Muscle of back (tissue), 11 donors: ENCODE data around the gene DHDH. TPM values are rescaled to one million over a fixed set of nuclear protein-coding genes. Genes with fewer than 3 reads are reported as not detected.

ENCODE experiments used
- DNase-seq, 3 donors: peaks; one replicate each; pipeline versions ENCODE4 v3.0.0 to v3.0.0-alpha.2; 2013
- polyA plus RNA-seq, 10 donors: library from polyadenylated mRNA; unstranded; fragments of 120-200 nt; gene quantifications; one replicate each; pipeline ENCODE4 v1.2.1, GENCODE V29; 2013; ENCODE audit not compliant: insufficient read length in 10 of 10

The DHDH gene
- polyA plus RNA-seq, 10 donors = 0.15 to 0.80 (median 0.39) TPM; not detected in 1

GRCh38 chr19:48965806-48966540 lies 32.5 kb downstream of the DHDH start:
- peak; percentile 80 to 96 (median 89) for DNase-seq

GRCh38 chr19:48966541-48967345 lies 33.2 kb downstream of the DHDH start:
- no peak for DNase-seq

- DNase-seq = peak in 1 of 3 donors; percentile 68
These were observed 34.1 kb downstream of the DHDH start for GRCh38 chr19:48967346-48968178.

- DNase-seq = no peak
These were observed 34.7 kb downstream of the DHDH start for GRCh38 chr19:48968179-48968661.

GRCh38 chr19:48968813-48969218 lies 35.3 kb downstream of the DHDH start:
- DNase-seq = no peak

- DNase-seq = no peak
These were observed 36.0 kb downstream of the DHDH start for GRCh38 chr19:48969276-48970138.

GRCh38 chr19:48970139-48970766 lies 36.8 kb downstream of the DHDH start:
- no peak for DNase-seq

GRCh38 chr19:48970923-48971395 lies 37.5 kb downstream of the DHDH start:
- DNase-seq = peak; percentile 71 to 91 (median 87)

- DNase-seq = peak in 1 of 3 donors; percentile 66
These were observed 42.7 kb downstream of the DHDH start for GRCh38 chr19:48975947-48976847.

- DNase-seq = no peak
These were observed 43.6 kb downstream of the DHDH start for GRCh38 chr19:48977061-48977460.

GRCh38 chr19:48982280-48982679 lies 48.8 kb downstream of the DHDH start:
- DNase-seq = no peak

GRCh38 chr19:48985711-48986110 lies 52.2 kb downstream of the DHDH start:
- no peak for DNase-seq

GRCh38 chr19:48986211-48986610 lies 52.7 kb downstream of the DHDH start:
- no peak for DNase-seq

GRCh38 chr19:48987323-48987722 lies 53.8 kb downstream of the DHDH start:
- DNase-seq = no peak

- no peak for DNase-seq
These were observed 54.8 kb downstream of the DHDH start for GRCh38 chr19:48988286-48988685.

- DNase-seq = no peak
These were observed 55.4 kb downstream of the DHDH start for GRCh38 chr19:48988860-48989259.

- peak; percentile 52 to 61 (median 60) for DNase-seq
These were observed 56.3 kb downstream of the DHDH start for GRCh38 chr19:48989701-48990291.

GRCh38 chr19:48990400-48990799 lies 56.9 kb downstream of the DHDH start:
- DNase-seq = no peak
